ENCODE results near the gene TSPAN15.

Gene TSPAN15

GRCh38 chr10:69494626-69495558 is 43.6 kb downstream of the TSPAN15 start:
- DNase-seq = no peak
- in situ Hi-C loops (cut with MboI; ENCODE audit: low pct_unique_long_range_greater_than_20kb, low sequenced_read_pairs) = no loop called here

GRCh38 chr10:69495666-69496065 is 44.4 kb downstream of the TSPAN15 start:
- in situ Hi-C loops (cut with MboI; ENCODE audit: low pct_unique_long_range_greater_than_20kb, low sequenced_read_pairs) = no loop called here
- DNase-seq = no peak

GRCh38 chr10:69496352-69497230 is 45.3 kb downstream of the TSPAN15 start:
- in situ Hi-C loops (cut with MboI; ENCODE audit: low pct_unique_long_range_greater_than_20kb, low sequenced_read_pairs) = no loop called here
- no peak for DNase-seq

- DNase-seq = no peak
- in situ Hi-C loops (cut with MboI; ENCODE audit: low pct_unique_long_range_greater_than_20kb, low sequenced_read_pairs) = no loop called here
Measured at GRCh38 chr10:69497231-69497561, 45.9 kb downstream of the TSPAN15 start.

GRCh38 chr10:69497611-69498390 is 46.5 kb downstream of the TSPAN15 start:
- DNase-seq = no peak
- in situ Hi-C loops (cut with MboI; ENCODE audit: low pct_unique_long_range_greater_than_20kb, low sequenced_read_pairs) = no loop called here

GRCh38 chr10:69498711-69499471 is 47.6 kb downstream of the TSPAN15 start:
- in situ Hi-C loops (cut with MboI; ENCODE audit: low pct_unique_long_range_greater_than_20kb, low sequenced_read_pairs) = no loop called here
- DNase-seq = no peak

- no peak for DNase-seq
- in situ Hi-C loops (cut with MboI; ENCODE audit: low pct_unique_long_range_greater_than_20kb, low sequenced_read_pairs) = loop anchor here (10.0 to 25.0 kb wide), 2 partner anchors 65 to 263 kb away; no protein-coding TSS in a partner anchor
Measured at GRCh38 chr10:69499726-69500689, 48.7 kb downstream of the TSPAN15 start.

GRCh38 chr10:69500864-69501468 is 49.7 kb downstream of the TSPAN15 start:
- in situ Hi-C loops (cut with MboI; ENCODE audit: low pct_unique_long_range_greater_than_20kb, low sequenced_read_pairs) = loop anchor here (10.0 to 25.0 kb wide), 2 partner anchors 66 to 264 kb away; no protein-coding TSS in a partner anchor
- DNase-seq = no peak

GRCh38 chr10:69501657-69502056 is 50.4 kb downstream of the TSPAN15 start:
- DNase-seq = no peak

GRCh38 chr10:69502589-69502988 is 51.3 kb downstream of the TSPAN15 start:
- DNase-seq = no peak
- in situ Hi-C loops (cut with MboI; ENCODE audit: low pct_unique_long_range_greater_than_20kb, low sequenced_read_pairs) = loop anchor here (10.0 to 25.0 kb wide), 2 partner anchors 68 to 265 kb away; no protein-coding TSS in a partner anchor

More at GRCh38 chr10:69501657-69502056, 50.4 kb downstream of the TSPAN15 start:
- in situ Hi-C loops (cut with MboI; ENCODE audit: low pct_unique_long_range_greater_than_20kb, low sequenced_read_pairs) = loop anchor here (10.0 to 25.0 kb wide), 2 partner anchors 67 to 264 kb away; no protein-coding TSS in a partner anchor

- DNase-seq = no peak
- in situ Hi-C loops (cut with MboI; ENCODE audit: low pct_unique_long_range_greater_than_20kb, low sequenced_read_pairs) = loop anchor here (10.0 to 25.0 kb wide), 2 partner anchors 68 to 266 kb away; no protein-coding TSS in a partner anchor
Measured at GRCh38 chr10:69503001-69503895, 52.0 kb downstream of the TSPAN15 start.

GRCh38 chr10:69503896-69504265 is 52.6 kb downstream of the TSPAN15 start:
- in situ Hi-C loops (cut with MboI; ENCODE audit: low pct_unique_long_range_greater_than_20kb, low sequenced_read_pairs) = loop anchor here (10.0 to 25.0 kb wide), 2 partner anchors 69 to 267 kb away; no protein-coding TSS in a partner anchor
- DNase-seq = no peak

- DNase-seq = no peak
- in situ Hi-C loops (cut with MboI; ENCODE audit: low pct_unique_long_range_greater_than_20kb, low sequenced_read_pairs) = loop anchor here (10.0 to 25.0 kb wide), 2 partner anchors 70 to 267 kb away; no protein-coding TSS in a partner anchor
Measured at GRCh38 chr10:69504576-69505250, 53.4 kb downstream of the TSPAN15 start.

GRCh38 chr10:69505636-69506318 is 54.5 kb downstream of the TSPAN15 start:
- in situ Hi-C loops (cut with MboI; ENCODE audit: low pct_unique_long_range_greater_than_20kb, low sequenced_read_pairs) = loop anchor here (10.0 to 25.0 kb wide), 2 partner anchors 71 to 268 kb away; no protein-coding TSS in a partner anchor
- DNase-seq = no peak

- DNase-seq = no peak
- in situ Hi-C loops (cut with MboI; ENCODE audit: low pct_unique_long_range_greater_than_20kb, low sequenced_read_pairs) = loop anchor here (10.0 to 25.0 kb wide), 2 partner anchors 72 to 269 kb away; no protein-coding TSS in a partner anchor
Measured at GRCh38 chr10:69506487-69506833, 55.2 kb downstream of the TSPAN15 start.

Data from KBM-7 (cell line).